Right lobe of liver (tissue), 6 donors: Measurements from ENCODE around the gene DLG2. TPM values are rescaled to one million over a fixed set of nuclear protein-coding genes. Genes with fewer than 3 reads are reported as not detected.

Experiments
- ATAC-seq, 4 donors: fragments of 200-7000 bp; cut with Tn5 transposase; one replicate each; pipeline ENCODE4 v1.9.1; 2020; ENCODE audit warnings: mild to moderate bottlenecking in 4 of 4, moderate library complexity in 4 of 4
- DNase-seq, 3 donors: peaks; one replicate each; pipeline ENCODE4 v3.0.0-alpha.2; 2020
- H3K27ac ChIP-seq, 3 donors: fragments of 200-600 bp; one replicate each; pipeline ENCODE4 v1.8.0; 2022
- H3K27me3 ChIP-seq, 2 donors: fragments of 200-600 bp; one replicate each; pipeline ENCODE4 v1.8.0; 2022
- H3K36me3 ChIP-seq, 4 donors: fragments of 200-600 bp; sonication (generic) in 1 of 4; one replicate each; pipeline versions ENCODE4 v1.5.1 to v1.8.0; 2017 to 2022; ENCODE audit warnings: control low read depth in 1 of 4
- H3K4me1 ChIP-seq, 4 donors: fragments of 200-600 bp; sonication (generic) in 1 of 4; one replicate each; pipeline versions ENCODE4 v1.5.1 to v1.8.0; 2017 to 2022; ENCODE audit warnings: control low read depth in 1 of 4
- H3K4me3 ChIP-seq, 3 donors: fragments of 200-600 bp; one replicate each; pipeline ENCODE4 v1.8.0; 2022
- H3K9me3 ChIP-seq, 4 donors: fragments of 200-600 bp; sonication (generic) in 1 of 4; one replicate each; pipeline versions ENCODE4 v1.5.1 to v1.8.0; 2017 to 2022; ENCODE audit warnings: control low read depth in 1 of 4
- POLR2A ChIP-seq: fragments of 450-650 bp; IDR thresholded peaks from one replicate; pipeline ENCODE4 v1.6.1; 2017; ENCODE audit warnings: antibody characterized with exemption, mild to moderate bottlenecking
- WGBS: methylation state at CpG from one replicate; pipeline ENCODE4 v1.1.6; 2018; ENCODE audit warnings: low coverage, low lambda C conversion rate; ENCODE audit not compliant: insufficient coverage; ENCODE audit errors: missing lambda C conversion rate; 5-methylcytosine and 5-hydroxymethylcytosine counted together
- intact Hi-C, 2 donors: fragments of 100-400 bp; cut with DNase I; formaldehyde crosslinking; loops; one replicate each; pipeline versions ENCODE4 v1.11.2 to v1.14.1; 2022
- total RNA-seq, 6 experiments: library from RNA; depleted of rRNA in 2 of 6; stranded (reverse); fragments of >200 nt in 2 of 6; fragmentation: NEBNext Ultra II Directional in 3 of 6; extraction: Animal tissue kit (Norgen Biotek cat#: 25700) in 3 of 6; gene quantifications; one replicate each; pipeline versions ENCODE4 v1.1.0 to v1.2.4, GENCODE V29; 2016 to 2023
- TF ChIP-seq, protein P1 (sequence below), 4 donors: fragments of 200-600 bp in 3 of 4; fragments of 450-650 bp in 1 of 4; IDR thresholded peaks; one replicate each; pipeline versions ENCODE4 v1.5.1 to v1.8.0; 2016 to 2022; ENCODE audit warnings: antibody characterized with exemption in 4 of 4, mild to moderate bottlenecking in 2 of 4
- donor health status: DM: no; HTN: yes; CAD: no.
- donor health status: DM: no; HTN: no; CAD: no.
- donor health status: DM: no; HTN: no; CAD: no.
- donor health status: DM: no; HTN: yes; CAD: no.
- donor health status: DM: no; HTN: yes; CAD: no.

The DLG2 gene
- total RNA-seq, 6 experiments from 2014 or later: 1.2 to 6.4 (median 2.5) TPM

DNA sequence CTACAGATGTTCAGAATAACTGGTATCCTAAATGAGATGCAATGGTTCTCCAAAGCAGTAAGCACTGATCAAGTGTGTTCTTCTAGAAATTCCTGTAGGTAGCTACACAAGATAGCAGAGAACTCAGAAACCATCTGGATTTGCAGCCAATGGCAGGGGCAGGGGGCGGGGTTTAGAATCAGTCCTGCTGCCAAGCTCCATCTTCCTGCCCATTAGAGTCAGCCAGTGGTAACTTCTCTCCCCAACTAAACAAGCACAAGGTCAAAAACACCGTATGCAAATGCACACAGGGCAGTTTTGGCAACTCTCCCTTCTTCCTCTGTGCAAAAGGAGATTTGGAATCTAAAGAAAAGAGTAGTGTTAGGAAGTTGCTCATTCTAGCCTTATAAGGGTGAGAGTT is 2103.5 kb downstream of the DLG2 start:
- Histone ChIP-seq H3K9me3 (no peaks in the 10 kb centered on the region), H3K27me3 (no peaks in the 10 kb centered on the region), H3K4me1 (peaks cover 0 to 39% (median 2%) of the 10 kb centered on the region in 4 donors), H3K27ac (no peak overlapping the region), H3K36me3 (no peaks in the 10 kb centered on the region), H3K4me3 (no peak overlapping the region)
- no peak for TF ChIP-seq POLR2A
- TF ChIP-seq, protein P1, sequence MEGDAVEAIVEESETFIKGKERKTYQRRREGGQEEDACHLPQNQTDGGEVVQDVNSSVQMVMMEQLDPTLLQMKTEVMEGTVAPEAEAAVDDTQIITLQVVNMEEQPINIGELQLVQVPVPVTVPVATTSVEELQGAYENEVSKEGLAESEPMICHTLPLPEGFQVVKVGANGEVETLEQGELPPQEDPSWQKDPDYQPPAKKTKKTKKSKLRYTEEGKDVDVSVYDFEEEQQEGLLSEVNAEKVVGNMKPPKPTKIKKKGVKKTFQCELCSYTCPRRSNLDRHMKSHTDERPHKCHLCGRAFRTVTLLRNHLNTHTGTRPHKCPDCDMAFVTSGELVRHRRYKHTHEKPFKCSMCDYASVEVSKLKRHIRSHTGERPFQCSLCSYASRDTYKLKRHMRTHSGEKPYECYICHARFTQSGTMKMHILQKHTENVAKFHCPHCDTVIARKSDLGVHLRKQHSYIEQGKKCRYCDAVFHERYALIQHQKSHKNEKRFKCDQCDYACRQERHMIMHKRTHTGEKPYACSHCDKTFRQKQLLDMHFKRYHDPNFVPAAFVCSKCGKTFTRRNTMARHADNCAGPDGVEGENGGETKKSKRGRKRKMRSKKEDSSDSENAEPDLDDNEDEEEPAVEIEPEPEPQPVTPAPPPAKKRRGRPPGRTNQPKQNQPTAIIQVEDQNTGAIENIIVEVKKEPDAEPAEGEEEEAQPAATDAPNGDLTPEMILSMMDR (IDR thresholded peaks at IDR 0.05): no peak
- 9% methylated on average over 1 of the region's 2 CpGs for WGBS
- peak in 1 of 3 donors; percentile 65 for DNase-seq
- intact Hi-C loops: no loop called here
- ATAC-seq: peak; percentile 45 to 85 (median 58)

DNA sequence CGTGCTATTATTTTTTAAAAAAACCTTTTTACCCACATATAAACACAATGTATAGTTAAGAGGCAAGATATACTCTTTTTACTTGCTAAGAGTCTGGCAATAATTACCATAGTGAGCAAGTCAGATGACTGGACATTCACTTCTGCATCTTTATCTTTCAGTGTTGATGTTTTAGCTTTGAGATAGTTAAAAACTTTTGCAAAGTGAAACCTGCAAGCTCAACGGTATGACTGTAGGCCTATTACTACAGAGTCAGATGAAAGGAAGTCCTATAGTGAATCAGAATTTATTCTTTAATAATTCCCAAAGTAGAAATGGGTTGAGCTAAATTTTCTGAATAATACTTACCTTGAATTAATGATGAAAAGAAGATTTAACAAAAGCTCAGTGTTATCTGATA is 2104.2 kb downstream of the DLG2 start:
- no peak for DNase-seq
- Histone ChIP-seq H3K36me3 (no peaks in the 10 kb centered on the region), H3K27me3 (no peaks in the 10 kb centered on the region), H3K4me1 (peaks cover 0 to 31% (median under 1%) of the 10 kb centered on the region in 4 donors), H3K27ac (no peak overlapping the region), H3K9me3 (no peaks in the 10 kb centered on the region), H3K4me3 (no peak overlapping the region)
- no peak for ATAC-seq
- intact Hi-C loops: no loop called here
- WGBS: 61% methylated on average over 2 of the region's 2 CpGs
- TF ChIP-seq, protein P1 (IDR thresholded peaks at IDR 0.05): no peak
- no peak for TF ChIP-seq POLR2A

DNA sequence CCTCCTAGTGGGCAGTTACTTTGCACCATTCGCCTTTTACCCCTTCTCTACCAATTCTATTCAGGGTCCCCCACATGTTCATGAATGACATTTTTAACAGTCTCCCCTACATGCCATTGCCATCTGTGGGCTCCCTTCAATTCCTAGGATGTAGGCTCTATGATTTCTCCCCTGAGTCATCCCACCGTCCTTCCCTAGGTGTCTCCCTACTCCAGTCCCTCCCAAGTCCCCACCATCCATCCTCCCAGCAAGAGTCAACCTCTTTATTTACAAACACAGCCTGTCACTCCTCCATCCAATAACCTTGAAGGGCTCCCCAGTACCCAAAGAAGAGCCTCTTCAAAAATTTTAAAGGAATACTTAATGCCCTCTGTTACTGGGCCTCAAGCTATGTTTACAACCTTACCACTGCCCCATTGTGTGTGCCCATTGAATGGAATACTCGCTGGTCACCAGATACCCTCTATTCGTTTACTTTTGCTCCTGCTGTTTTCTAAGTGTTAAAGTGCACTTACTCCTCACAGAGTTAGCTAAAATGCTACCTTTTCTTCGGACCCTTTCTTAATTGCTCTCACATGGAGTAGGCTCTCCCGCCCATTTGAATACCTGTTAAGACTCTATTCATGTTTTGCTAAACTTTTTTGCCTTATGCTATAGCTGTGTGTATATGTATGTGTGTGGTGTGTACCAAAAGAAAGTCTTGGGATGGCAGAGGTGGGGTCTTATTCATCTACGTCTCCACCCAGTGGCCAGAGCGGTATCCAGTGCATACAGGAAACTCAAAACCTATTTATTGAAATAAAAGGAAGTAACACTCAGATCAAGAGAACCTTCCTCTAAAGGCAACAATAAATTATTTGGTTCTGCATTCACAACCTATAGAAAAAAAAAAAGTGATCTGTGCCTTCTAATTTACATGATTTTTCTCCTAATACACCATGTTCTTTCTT is 2105.2 kb downstream of the DLG2 start:
- intact Hi-C loops: no loop called here
- no peak for DNase-seq
- ATAC-seq: peak in 3 of 4 donors; percentile 12 to 39 (median 21)

DNA sequence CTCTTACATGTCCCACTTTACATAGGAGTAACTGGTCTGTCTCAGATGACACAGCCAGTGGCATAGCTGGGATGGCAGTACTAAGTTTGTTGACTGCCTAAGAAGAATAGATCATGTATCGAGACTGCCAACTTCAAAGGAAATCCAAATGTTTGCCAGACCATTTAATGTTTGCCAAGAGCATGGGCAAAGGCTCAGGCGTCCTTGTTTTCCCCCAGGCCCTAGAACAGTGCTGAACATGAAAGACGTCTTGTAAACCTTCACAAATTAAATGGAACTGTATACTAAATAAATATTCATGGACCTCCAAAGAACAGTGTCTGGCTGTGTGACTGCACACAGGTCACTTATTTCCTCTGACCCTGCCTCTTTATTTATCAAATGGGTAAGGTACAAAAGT is 2106.3 kb downstream of the DLG2 start:
- WGBS: 35% methylated on average over 3 of the region's 3 CpGs
- intact Hi-C loops: no loop called here
- no peaks in the 10 kb centered on the region for H3K36me3 ChIP-seq
- DNase-seq: no peak
- H3K27ac ChIP-seq: no peak overlapping the region
- no peak overlapping the region for H3K4me3 ChIP-seq
- ATAC-seq: peak in 2 of 4 donors; percentile 56 to 61
- no peaks in the 10 kb centered on the region for H3K27me3 ChIP-seq
- peaks cover 0 to 15% (median 0%) of the 10 kb centered on the region in 4 donors for H3K4me1 ChIP-seq
- TF ChIP-seq POLR2A: no peak
- TF ChIP-seq, protein P1 (IDR thresholded peaks at IDR 0.05): no peak
- no peaks in the 10 kb centered on the region for H3K9me3 ChIP-seq

More for the DNA sequence above, 2105.2 kb downstream of the DLG2 start:
- Histone ChIP-seq H3K27me3 (no peaks in the 10 kb centered on the region), H3K4me3 (no peak overlapping the region), H3K36me3 (no peaks in the 10 kb centered on the region), H3K4me1 (peaks cover 0 to 21% (median 0%) of the 10 kb centered on the region in 4 donors), H3K9me3 (no peaks in the 10 kb centered on the region), H3K27ac (no peak overlapping the region)
- TF ChIP-seq, protein P1 (IDR thresholded peaks at IDR 0.05): peak in 1 of 4 donors; percentile 12
- no peak for TF ChIP-seq POLR2A
- 77% methylated on average over 8 of the region's 8 CpGs for WGBS
